ENCODE data around the gene DAB2IP. TPM values are rescaled to one million over a fixed set of nuclear protein-coding genes. Genes with fewer than 3 reads are reported as not detected.

Gene DAB2IP
- total and polyA plus RNA-seq, 4 donors, result 19.4 to 75.0 (median 28.7) TPM

DNA sequence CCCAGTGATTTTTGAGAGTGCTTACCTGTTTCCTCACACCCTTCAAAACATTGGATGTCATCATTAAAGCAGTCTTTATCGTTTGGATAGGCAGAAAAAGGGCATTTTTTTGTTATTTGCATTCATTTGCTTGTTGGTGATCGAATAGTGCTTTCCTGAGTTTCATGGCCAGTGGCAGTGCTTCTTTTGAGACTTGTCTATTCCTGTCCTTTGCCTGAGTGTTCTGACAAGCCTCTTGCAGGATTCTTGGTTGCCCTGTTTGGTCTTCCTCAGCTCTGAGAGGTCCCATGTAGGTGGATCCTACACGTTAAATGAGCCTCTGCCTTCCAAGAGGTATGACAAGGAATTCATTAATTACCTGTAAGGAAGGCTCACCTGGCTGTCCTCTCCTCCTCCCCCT is 52.8 kb downstream of the DAB2IP start:
- Histone ChIP-seq H3K9ac (ENCODE audit: insufficient read depth in 1 of 2, low read length in 2 of 2) (no peak overlapping the region), H3K9me3 (ENCODE audit: control insufficient read depth in 4 of 4, insufficient read depth in 3 of 4, low read length in 3 of 4) (no peaks in the 10 kb centered on the region), H3K27me3 (ENCODE audit: control insufficient read depth in 3 of 3, insufficient read depth in 3 of 3, low read length in 2 of 3) (no peaks in the 10 kb centered on the region), H3K27ac (ENCODE audit: low read depth in 1 of 2, low read length in 1 of 2) (no peak overlapping the region), H3K4me1 (ENCODE audit: control insufficient read depth in 5 of 5, insufficient read depth in 5 of 5, low read length in 5 of 5) (peaks cover 3 to 26% (median 16%) of the 10 kb centered on the region in 5 donors), H3K4me3 (no peak overlapping the region), H3K36me3 (ENCODE audit: control insufficient read depth in 4 of 4, insufficient read depth in 4 of 4, low read length in 4 of 4) (peaks cover 0 to 2% (median 0%) of the 10 kb centered on the region in 4 donors)
- ATAC-seq (ENCODE audit: insufficient read depth, low FRiP score) (no peak), DNase-seq (no peak)
- TF ChIP-seq, protein P1, sequence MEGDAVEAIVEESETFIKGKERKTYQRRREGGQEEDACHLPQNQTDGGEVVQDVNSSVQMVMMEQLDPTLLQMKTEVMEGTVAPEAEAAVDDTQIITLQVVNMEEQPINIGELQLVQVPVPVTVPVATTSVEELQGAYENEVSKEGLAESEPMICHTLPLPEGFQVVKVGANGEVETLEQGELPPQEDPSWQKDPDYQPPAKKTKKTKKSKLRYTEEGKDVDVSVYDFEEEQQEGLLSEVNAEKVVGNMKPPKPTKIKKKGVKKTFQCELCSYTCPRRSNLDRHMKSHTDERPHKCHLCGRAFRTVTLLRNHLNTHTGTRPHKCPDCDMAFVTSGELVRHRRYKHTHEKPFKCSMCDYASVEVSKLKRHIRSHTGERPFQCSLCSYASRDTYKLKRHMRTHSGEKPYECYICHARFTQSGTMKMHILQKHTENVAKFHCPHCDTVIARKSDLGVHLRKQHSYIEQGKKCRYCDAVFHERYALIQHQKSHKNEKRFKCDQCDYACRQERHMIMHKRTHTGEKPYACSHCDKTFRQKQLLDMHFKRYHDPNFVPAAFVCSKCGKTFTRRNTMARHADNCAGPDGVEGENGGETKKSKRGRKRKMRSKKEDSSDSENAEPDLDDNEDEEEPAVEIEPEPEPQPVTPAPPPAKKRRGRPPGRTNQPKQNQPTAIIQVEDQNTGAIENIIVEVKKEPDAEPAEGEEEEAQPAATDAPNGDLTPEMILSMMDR (IDR thresholded peaks at IDR 0.05; ENCODE audit: control extremely low read depth, extremely low read depth), result no peak
- WGBS, 2 donors, result 79 to 88% methylated on average over 3 of the region's 3 CpGs

DNA sequence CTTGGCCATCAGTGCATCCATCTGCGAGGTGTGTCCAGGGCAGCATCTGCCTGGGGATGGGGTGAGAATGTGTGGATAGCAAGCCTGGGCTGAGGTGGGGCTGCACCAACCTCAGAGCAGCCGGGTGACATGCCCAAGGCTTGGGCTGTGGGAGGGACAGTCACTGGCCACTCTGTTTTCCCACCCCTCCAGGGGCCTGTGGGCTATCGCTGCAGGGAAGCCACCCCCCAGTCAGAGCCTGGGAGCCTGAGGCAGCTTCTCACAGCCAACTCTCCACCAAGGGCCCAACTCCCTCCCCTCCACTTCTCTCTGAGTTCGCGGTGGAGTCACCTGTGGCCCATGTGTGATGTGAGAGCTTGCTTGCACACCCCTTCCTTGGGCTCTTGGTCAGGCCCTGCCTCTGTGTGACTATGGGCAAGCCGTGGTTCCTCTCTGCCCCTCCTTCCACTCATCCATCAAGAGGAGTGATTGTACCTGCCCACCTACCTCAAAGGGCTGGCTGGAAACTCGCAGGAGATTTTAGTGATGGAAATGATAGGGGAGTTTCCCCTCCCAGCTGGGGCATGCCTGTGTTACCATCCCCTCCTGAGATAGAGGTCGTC is 54.8 kb downstream of the DAB2IP start:
- TF ChIP-seq, protein P1 (IDR thresholded peaks at IDR 0.05; ENCODE audit: control extremely low read depth, extremely low read depth), result no peak
- peaks cover 3 to 22% (median 7%) of the 10 kb centered on the region in 5 donors for H3K4me1 ChIP-seq (ENCODE audit: control insufficient read depth in 5 of 5, insufficient read depth in 5 of 5, low read length in 5 of 5)

DNA sequence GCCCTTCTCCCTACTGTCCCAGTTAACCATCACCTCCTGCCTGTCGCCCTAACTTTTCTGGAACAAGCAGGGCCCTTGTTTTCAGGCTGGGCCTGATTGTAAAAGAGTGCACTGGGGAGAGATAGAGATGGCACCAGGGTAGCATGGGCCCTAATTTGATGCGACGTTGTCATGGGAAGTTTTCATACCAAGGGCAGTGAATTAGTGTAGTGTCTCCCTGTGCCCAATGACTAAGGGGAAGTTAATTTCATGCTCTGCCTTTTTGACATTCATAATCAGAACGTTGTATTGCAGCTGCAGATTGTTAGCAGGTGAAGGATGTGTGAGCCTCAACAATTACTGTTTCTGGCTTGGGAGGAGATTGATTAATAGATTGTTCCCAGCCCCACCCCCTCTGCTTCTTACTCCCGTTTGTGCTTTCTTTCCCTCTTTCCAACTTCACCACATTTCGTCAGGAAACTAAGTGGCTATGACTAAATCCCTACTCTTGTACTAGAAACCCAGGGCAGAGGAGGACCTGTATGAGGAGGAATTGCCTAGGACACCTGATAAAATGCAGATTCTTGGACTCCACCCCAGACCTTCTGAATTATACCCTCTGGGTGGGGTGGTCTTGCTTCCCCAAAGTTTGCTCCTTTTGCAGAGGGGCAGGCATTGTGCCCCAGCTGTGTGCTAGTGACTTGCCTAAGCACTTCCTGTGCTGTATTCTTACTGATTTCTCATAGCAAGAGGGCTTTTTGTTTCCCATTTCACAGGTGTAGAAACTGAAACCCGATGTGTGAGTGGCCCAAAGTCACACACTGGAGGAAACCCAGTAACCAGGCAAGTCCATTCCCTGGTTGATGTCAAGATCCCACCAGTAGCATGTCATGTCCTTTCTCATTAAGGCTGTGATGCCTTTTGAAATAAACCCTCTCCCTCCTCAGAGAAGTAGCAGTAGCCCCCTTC is 56.3 kb downstream of the DAB2IP start:
- TF ChIP-seq, protein P1 (IDR thresholded peaks at IDR 0.05; ENCODE audit: control extremely low read depth, extremely low read depth), result no peak
- DNase-seq, result no peak
- H3K9ac ChIP-seq (ENCODE audit: insufficient read depth in 1 of 2, low read length in 2 of 2), result no peak overlapping the region
- H3K9me3 ChIP-seq (ENCODE audit: control insufficient read depth in 4 of 4, insufficient read depth in 3 of 4, low read length in 3 of 4), result no peaks in the 10 kb centered on the region
- H3K27ac ChIP-seq (ENCODE audit: low read depth in 1 of 2, low read length in 1 of 2), result no peak overlapping the region
- peaks cover 0 to 2% (median 0%) of the 10 kb centered on the region in 4 donors for H3K36me3 ChIP-seq (ENCODE audit: control insufficient read depth in 4 of 4, insufficient read depth in 4 of 4, low read length in 4 of 4)
- peaks cover 0 to 18% (median 4%) of the 10 kb centered on the region in 5 donors for H3K4me1 ChIP-seq (ENCODE audit: control insufficient read depth in 5 of 5, insufficient read depth in 5 of 5, low read length in 5 of 5)
- no peak for ATAC-seq (ENCODE audit: insufficient read depth, low FRiP score)
- no peak overlapping the region for H3K4me3 ChIP-seq
- WGBS, 2 donors, result 60 to 66% methylated on average over 7 of the region's 7 CpGs
- H3K27me3 ChIP-seq (ENCODE audit: control insufficient read depth in 3 of 3, insufficient read depth in 3 of 3, low read length in 2 of 3), result no peaks in the 10 kb centered on the region

More for the DNA sequence above, 54.8 kb downstream of the DAB2IP start:
- peaks cover 0 to 2% (median 0%) of the 10 kb centered on the region in 4 donors for H3K36me3 ChIP-seq (ENCODE audit: control insufficient read depth in 4 of 4, insufficient read depth in 4 of 4, low read length in 4 of 4)
- no peak overlapping the region for H3K27ac ChIP-seq (ENCODE audit: low read depth in 1 of 2, low read length in 1 of 2)
- ATAC-seq (ENCODE audit: insufficient read depth, low FRiP score), result no peak
- H3K4me3 ChIP-seq, result no peak overlapping the region
- no peaks in the 10 kb centered on the region for H3K9me3 ChIP-seq (ENCODE audit: control insufficient read depth in 4 of 4, insufficient read depth in 3 of 4, low read length in 3 of 4)
- H3K27me3 ChIP-seq (ENCODE audit: control insufficient read depth in 3 of 3, insufficient read depth in 3 of 3, low read length in 2 of 3), result no peaks in the 10 kb centered on the region
- no peak for DNase-seq
- 80 to 89% methylated on average over 8 of the region's 8 CpGs for WGBS, 2 donors
- no peak overlapping the region for H3K9ac ChIP-seq (ENCODE audit: insufficient read depth in 1 of 2, low read length in 2 of 2)
